Neuron (in vitro differentiated cells): ENCODE results near the gene EPHA4.

Experiments
- H2AFZ ChIP-seq: one replicate; pipeline ENCODE4 v1.6.1; 2013; ENCODE audit warnings: low read depth, mild to moderate bottlenecking, inconsistent platforms, low read length, moderate library complexity
- H3K27me3 ChIP-seq: one replicate; pipeline ENCODE4 v1.6.1; 2013; ENCODE audit warnings: low read length; ENCODE audit not compliant: insufficient read depth
- H3K36me3 ChIP-seq: one replicate; pipeline ENCODE4 v1.6.1; 2013; ENCODE audit warnings: low read length; ENCODE audit not compliant: insufficient read depth
- H3K4me1 ChIP-seq: one replicate; pipeline ENCODE4 v1.6.1; 2013; ENCODE audit warnings: low read length; ENCODE audit not compliant: insufficient read depth
- H3K4me3 ChIP-seq: 2 replicates; pipeline ENCODE4 v1.5.1; 2013; ENCODE audit warnings: mild to moderate bottlenecking, low read length, moderate library complexity
- H3K9me3 ChIP-seq: one replicate; pipeline ENCODE4 v1.6.1; 2013; ENCODE audit warnings: low read length

EPHA4 gene

DNA sequence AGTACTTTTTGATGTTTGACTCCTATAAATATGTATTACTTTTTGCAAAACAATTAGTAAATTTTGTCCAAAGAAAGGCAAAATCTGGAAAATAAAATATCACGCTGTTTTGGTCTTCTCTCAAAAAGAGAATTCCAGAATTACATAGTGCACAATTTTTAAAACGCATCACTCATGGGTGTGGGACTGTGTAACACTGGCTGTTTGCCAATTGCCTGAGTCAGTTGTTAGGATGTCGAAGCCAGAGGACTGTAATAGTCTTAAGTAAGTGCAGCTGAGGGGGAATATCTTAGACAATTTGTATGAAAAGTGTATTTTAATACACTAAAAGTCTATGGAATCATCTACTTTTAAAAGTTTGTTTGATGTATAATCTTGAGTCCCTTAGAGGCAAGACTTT is 24.1 kb upstream of the EPHA4 start:
- H2AFZ ChIP-seq = no peak overlapping the region
- H3K36me3 ChIP-seq = no peaks in the 10 kb centered on the region

DNA sequence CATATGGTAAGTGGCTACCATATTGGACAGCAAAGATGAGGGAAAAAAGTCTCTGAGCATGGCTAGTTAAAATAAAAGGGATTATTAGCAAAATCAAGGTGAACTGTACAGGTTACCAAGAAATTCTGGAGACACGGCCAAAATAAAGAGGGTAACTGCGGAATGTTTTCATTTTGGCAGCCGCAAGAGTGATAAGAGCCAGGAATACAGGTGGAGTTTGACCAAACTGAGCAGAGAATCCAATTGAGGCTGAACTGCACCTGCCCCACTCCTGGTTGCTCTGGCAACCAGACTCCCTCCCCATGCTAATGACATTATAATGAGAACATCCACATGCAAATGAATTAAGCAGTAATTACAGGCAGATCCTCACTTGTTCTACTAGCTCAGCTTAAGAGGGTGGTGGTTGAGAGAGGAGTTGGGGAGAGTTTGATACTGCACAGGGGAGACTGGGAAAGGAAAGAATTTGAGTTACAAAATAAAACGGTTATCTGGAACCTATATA is 18.8 kb upstream of the EPHA4 start:
- Histone ChIP-seq H3K36me3 (no peaks in the 10 kb centered on the region), H3K4me3 (no peak overlapping the region), H2AFZ (no peak overlapping the region), H3K27me3 (peaks cover 3% of the 10 kb centered on the region), H3K4me1 (no peaks in the 10 kb centered on the region), H3K9me3 (no peaks in the 10 kb centered on the region)

More for the DNA sequence above, 24.1 kb upstream of the EPHA4 start:
- Histone ChIP-seq H3K27me3 (peaks cover 3% of the 10 kb centered on the region), H3K4me3 (no peak overlapping the region), H3K9me3 (no peaks in the 10 kb centered on the region), H3K4me1 (peaks cover 3% of the 10 kb centered on the region)

DNA sequence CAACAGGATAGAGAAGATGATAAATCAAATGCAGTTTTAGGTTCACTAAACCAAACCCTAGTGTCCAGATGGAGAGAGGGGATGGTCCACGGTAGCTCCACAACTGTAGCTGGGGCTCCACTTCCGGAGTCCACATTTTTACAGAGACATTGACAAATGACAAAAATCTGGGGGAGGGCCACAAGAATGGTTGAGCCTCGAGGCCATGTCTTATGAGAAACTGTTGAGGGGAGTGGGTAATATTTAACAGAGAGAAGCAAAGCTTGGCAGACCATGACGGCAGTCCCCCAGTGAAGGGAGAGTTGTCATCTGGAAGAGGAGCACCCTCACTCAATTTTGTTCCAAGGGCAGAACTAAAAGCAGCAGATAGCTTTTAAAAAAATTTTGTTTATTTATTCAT is 17.6 kb upstream of the EPHA4 start:
- peaks cover 3% of the 10 kb centered on the region for H3K27me3 ChIP-seq
- no peaks in the 10 kb centered on the region for H3K9me3 ChIP-seq
- H3K4me1 ChIP-seq = no peaks in the 10 kb centered on the region
- H2AFZ ChIP-seq = no peak overlapping the region
- no peaks in the 10 kb centered on the region for H3K36me3 ChIP-seq
- no peak overlapping the region for H3K4me3 ChIP-seq

DNA sequence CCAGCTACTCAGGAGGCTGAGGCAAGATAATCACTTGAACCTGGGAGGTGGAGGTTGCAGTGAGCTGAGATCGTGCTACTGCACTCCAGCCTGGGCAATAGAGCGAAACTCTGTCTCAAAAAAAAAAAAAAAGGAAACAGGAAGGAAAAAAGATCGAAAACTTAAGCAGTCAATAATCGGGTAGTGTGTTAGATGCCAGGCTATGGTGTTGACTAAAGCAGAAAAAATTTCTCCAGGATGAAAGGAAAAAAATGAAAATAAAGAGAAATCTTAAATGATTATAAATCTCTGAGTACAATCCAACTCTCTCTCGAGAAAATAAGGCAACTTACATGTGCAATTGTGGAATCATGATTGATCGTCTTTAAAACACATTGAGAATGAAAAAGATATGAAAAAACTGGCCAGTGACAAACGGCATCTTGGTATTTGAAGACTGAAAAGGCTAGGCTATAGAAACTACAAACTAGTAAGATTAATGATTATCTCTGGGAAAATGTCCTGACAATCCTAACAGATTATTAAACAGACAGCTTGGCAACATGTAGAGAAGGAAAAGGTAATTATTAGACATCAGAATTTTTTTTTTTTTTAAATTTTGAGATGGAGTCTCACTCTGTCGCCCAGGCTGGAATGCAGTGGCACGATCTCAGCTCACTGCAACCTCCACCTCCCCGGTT is 16.3 kb upstream of the EPHA4 start:
- H3K27me3 ChIP-seq = no peaks in the 10 kb centered on the region
- no peaks in the 10 kb centered on the region for H3K36me3 ChIP-seq
- no peaks in the 10 kb centered on the region for H3K9me3 ChIP-seq
- no peak overlapping the region for H3K4me3 ChIP-seq
- no peak overlapping the region for H2AFZ ChIP-seq
- no peaks in the 10 kb centered on the region for H3K4me1 ChIP-seq

DNA sequence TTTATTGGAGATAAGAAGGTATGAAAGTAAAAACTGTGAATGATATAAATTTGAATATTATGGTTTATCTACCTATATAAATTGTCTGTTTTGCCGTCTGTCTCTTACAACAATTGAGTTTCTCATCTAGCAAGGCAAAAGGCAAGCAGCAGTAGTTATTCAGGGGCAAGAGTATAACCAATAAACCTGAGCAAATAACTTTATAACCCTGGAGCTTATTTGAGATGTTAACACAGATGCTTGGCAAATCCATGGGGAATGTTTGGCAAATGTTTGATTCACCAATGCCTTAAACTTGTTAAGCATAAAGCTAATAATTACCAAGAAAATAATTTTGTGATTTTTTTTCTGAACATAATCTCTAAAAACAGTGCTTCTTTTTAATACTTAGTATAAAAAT is 9.9 kb upstream of the EPHA4 start:
- no peaks in the 10 kb centered on the region for H3K36me3 ChIP-seq
- no peaks in the 10 kb centered on the region for H3K4me1 ChIP-seq
- no peaks in the 10 kb centered on the region for H3K27me3 ChIP-seq
- H2AFZ ChIP-seq = no peak overlapping the region
- H3K9me3 ChIP-seq = no peaks in the 10 kb centered on the region
- H3K4me3 ChIP-seq = no peak overlapping the region

DNA sequence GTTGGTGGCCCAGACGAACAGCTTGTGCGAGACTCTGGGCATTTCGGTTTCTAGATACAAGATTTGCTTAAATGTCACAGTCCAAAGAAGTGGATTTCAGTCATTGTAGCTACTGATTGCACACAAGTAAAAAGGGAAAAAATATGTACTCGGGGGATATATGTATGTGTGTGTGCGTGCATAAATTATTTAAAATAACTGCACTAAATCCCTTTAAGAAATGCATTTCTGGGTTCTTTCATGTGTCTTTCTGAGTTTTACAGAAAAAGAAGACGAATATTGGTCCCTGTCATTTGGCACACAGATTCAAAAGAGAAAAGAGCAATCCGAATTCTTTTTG is 2.1 kb upstream of the EPHA4 start:
- peaks cover 24% of the 10 kb centered on the region for H3K4me1 ChIP-seq
- no peaks in the 10 kb centered on the region for H3K9me3 ChIP-seq
- H2AFZ ChIP-seq = peak overlapping the region; percentile 89
- H3K36me3 ChIP-seq = no peaks in the 10 kb centered on the region
- H3K27me3 ChIP-seq = no peaks in the 10 kb centered on the region
- peak overlapping the region; percentile 59 for H3K4me3 ChIP-seq

DNA sequence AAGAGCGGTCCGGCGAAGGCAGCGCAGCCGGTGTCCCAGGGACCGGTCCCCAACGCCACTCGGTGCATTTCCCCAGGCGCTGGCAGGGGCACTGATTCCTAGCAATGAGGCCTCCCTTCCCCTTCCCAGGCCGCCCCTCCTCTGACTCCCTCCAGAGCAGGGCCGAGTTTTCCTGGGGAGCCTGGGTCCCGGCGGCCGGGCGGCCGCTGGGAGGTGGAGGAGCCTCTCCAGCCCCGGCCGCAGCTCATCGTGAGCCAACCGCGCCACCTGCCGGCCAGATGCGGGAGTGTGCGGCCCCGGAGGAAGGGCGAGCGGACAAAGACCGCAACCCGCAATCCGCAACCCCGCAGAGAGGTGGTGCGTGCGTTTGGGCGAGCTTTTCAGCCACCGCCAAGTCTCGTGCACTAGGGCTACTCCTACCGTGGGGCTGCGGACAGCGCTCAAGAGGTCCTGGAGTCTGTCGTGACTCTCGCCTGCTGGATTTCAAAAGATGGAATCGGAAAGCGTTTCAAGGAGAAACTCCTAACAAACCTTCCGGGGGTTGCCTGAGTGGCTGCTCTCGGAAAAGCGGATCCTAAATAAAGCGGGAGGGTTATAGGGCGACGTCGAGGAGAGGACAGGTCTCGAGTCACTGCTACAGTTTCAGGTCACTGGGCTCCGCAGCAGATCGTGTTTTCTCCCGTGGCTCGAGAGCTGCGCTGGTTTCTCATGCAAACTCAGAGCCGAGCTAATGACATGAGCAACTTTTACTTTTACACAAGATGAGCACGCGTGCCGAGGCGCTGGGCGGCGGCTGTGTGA is 1.5 kb upstream of the EPHA4 start:
- Histone ChIP-seq H3K27me3 (no peaks in the 10 kb centered on the region), H3K4me1 (peaks cover 30% of the 10 kb centered on the region), H3K9me3 (no peaks in the 10 kb centered on the region), H3K36me3 (no peaks in the 10 kb centered on the region), H3K4me3 (peak overlapping the region; percentile 59), H2AFZ (peak overlapping the region; percentile 96)

DNA sequence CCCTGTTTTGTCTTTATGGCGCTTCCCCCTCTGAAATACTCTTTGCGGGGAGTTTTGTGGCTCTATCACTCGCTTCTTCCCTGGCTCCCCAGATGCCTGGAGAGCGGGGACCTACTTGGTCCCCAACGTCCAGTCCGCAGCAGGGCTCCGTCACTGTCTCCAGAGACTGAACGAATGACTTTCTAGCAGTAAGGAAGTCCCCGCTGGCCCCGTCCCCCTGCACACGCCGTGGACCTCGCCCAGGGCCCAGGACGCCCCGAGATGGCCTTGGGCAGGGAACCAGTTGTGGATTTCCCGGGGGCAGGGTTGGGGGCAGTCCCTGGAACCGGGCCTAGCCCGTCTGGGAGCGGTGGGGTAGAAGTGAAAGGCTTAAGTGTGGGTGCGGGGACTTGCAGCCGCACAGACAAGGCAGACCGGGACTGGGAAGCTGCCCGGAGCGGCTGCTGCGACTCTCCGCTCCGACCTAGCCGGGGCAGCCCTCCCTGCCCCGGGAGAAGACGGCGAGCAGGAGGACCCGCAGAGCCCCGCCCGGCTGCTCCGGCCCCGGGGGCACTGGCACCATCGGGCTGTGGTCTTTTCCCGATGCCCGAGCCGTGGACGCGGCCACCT is 821 bp upstream of the EPHA4 start:
- Histone ChIP-seq H3K36me3 (peaks cover 2% of the 10 kb centered on the region), H2AFZ (peak overlapping the region; percentile 96), H3K4me1 (peaks cover 34% of the 10 kb centered on the region), H3K9me3 (no peaks in the 10 kb centered on the region), H3K27me3 (no peaks in the 10 kb centered on the region), H3K4me3 (peak overlapping the region; percentile 59)

DNA sequence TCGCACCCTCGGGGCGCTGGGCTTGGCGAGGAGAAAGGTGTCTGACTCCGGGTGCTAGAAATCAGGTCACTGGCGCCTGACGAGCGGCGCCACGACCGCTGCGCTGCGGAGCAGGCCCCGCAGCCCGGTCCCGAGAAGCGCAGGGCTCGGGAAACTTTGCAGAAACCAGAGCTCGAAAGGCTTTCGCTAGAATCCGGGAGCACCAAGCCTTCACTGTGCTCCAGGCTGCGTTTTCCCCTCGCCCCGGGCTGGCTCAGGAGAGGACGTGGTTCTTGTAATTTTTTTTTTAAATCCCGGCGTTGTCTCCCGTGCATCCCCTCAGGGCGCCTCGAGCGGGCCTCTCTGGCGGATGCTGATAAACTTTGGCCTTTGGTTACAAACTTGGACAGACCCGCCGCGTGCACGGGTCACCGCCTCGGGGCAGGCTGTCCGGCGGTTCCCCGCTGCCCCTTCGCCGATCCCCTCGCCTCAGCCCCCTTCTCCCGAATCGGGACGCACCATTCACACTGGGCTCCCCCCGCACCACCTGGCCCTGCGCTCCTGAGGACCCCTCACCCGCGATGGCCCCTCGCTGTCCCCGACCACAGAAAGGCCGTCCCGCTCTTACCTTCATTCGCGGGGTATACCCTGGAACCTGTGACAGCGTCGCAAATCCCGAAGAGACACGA is 419 bp downstream of the EPHA4 start:
- peaks cover 40% of the 10 kb centered on the region for H3K4me1 ChIP-seq
- H2AFZ ChIP-seq = peak overlapping the region; percentile 96
- H3K9me3 ChIP-seq = no peaks in the 10 kb centered on the region

DNA sequence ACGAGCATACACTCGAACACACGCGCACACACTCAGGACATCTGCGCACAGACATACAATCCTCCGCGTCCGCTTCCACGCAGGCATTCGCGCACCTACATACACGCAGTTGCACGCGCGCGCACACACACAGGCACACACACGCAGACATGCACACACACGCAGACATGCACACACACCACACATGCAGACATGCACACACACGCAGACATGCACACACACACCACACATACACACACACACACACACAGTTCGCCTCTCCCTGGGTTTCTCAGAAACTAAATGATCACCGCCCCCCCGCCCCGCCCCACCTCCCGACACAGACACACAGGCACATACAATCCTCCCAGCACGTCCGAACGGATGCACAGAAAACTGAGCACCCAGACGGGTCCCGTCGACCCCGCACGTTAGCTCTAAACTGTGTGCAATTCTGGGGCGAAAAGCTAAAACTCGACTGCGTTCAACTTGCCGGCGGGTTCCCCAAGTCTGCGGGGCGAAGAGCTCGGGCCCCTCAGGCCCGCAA is 1.0 kb downstream of the EPHA4 start:
- Histone ChIP-seq H3K4me3 (peak overlapping the region; percentile 59), H3K27me3 (no peaks in the 10 kb centered on the region), H3K9me3 (no peaks in the 10 kb centered on the region), H3K36me3 (peaks cover 2% of the 10 kb centered on the region), H2AFZ (peak overlapping the region; percentile 96), H3K4me1 (peaks cover 40% of the 10 kb centered on the region)

More for the DNA sequence above, 419 bp downstream of the EPHA4 start:
- Histone ChIP-seq H3K4me3 (peak overlapping the region; percentile 59), H3K27me3 (no peaks in the 10 kb centered on the region), H3K36me3 (peaks cover 2% of the 10 kb centered on the region)

DNA sequence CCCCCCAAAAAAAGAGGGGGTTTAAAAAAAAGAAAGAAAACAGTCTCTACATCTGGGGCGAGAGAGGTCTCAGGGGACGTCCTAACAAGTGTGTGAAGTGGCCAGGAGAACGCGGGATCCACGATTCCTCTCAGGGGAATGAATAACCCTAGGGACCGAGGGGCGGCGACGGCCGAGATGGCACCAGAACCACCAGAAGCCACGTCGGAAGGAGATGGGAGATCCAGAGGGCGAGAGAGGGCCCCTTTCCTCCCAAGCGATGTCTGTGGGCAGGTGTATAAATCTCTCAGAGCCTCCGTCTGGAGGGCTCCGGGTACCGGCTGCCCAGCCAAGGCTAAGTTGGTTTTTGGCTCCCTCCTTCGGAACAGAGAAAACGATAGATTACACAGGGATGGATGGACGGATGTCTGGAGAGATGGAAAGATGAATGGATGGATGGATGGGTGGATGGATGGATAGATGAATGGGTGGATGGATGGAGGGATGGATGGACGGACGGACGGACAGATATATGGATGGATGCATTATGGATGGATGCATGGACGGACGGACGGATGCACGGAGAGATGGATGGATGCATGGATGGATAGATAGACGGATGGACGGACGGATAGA is 1.7 kb downstream of the EPHA4 start:
- peak overlapping the region; percentile 59 for H3K4me3 ChIP-seq

DNA sequence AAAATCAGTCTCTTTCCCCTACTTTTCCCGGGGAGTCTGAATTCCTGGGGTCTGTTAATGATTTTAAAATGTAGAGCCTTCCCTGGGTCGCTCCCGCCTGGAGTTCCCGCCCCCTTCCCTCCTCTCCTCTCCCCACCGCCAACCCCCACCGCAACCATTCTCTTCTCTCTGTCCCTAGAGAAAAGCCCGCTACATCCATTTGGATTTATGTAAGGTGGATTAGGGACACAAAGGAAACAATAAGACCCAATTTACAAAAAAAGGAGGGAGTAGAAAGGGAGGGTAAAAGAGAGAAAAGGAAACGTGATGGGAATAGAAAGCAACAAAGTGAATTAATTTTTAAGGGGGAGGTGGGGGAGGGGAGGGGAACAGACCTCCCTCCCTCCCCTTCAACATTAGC is 2.2 kb downstream of the EPHA4 start:
- peaks cover 2% of the 10 kb centered on the region for H3K36me3 ChIP-seq
- no peaks in the 10 kb centered on the region for H3K9me3 ChIP-seq
- H3K4me1 ChIP-seq = peaks cover 39% of the 10 kb centered on the region
- no peak overlapping the region for H2AFZ ChIP-seq
- H3K27me3 ChIP-seq = no peaks in the 10 kb centered on the region
- H3K4me3 ChIP-seq = peak overlapping the region; percentile 59

More for the DNA sequence above, 1.7 kb downstream of the EPHA4 start:
- no peak overlapping the region for H2AFZ ChIP-seq
- H3K9me3 ChIP-seq = no peaks in the 10 kb centered on the region
- H3K27me3 ChIP-seq = no peaks in the 10 kb centered on the region
- H3K36me3 ChIP-seq = peaks cover 2% of the 10 kb centered on the region
- peaks cover 40% of the 10 kb centered on the region for H3K4me1 ChIP-seq
